Measurements from ENCODE around the gene MOB2.

MOB2 gene

GRCh38 chr11:1480555-1481482 is 5.8 kb downstream of the MOB2 start:
- Histone ChIP-seq H3K4me2 (ENCODE audit: insufficient read depth, low read length, poor library complexity, severe bottlenecking) (no peak overlapping the region), H3K79me1 (ENCODE audit: low read depth, low read length) (peaks cover 14% of the 10 kb centered on the region), H4K91ac (ENCODE audit: low read depth, low read length, poor library complexity) (peak overlapping the region; percentile 85), H3K36me3 (replicated peaks in 1 of 2; ENCODE audit: control insufficient read depth in 2 of 2, insufficient read depth in 2 of 2, low read length in 2 of 2) (peaks cover 10 to 20% of the 10 kb centered on the region in 2 donors), H2AFZ (ENCODE audit: low read length) (no peak overlapping the region), H3K9ac (ENCODE audit: low read depth, low read length, poor library complexity) (no peak overlapping the region), H2BK5ac (ENCODE audit: low read length) (no peak overlapping the region), H3K14ac (ENCODE audit: low read length) (peak overlapping the region; percentile 56), H4K8ac (ENCODE audit: low read depth, low read length) (peak overlapping the region; percentile 3), H2BK12ac (ENCODE audit: low read length) (no peak overlapping the region), H2AK5ac (ENCODE audit: low read depth, low read length) (peak overlapping the region; percentile 70), H2BK120ac (ENCODE audit: low read depth, low read length) (peak overlapping the region; percentile 47), H3K27ac (replicated peaks; ENCODE audit: low read length) (no peak overlapping the region), H3K27me3 (ENCODE audit: control insufficient read depth in 3 of 3, insufficient read depth in 3 of 3, low read depth in 1 of 3, low read length in 3 of 3) (no peaks in the 10 kb centered on the region), H3K18ac (ENCODE audit: low read length) (peak overlapping the region; percentile 80), H2BK15ac (ENCODE audit: low read length) (no peak overlapping the region), H3K23ac (ENCODE audit: low read depth, low read length, poor library complexity) (peak overlapping the region; percentile 91), H3K4ac (ENCODE audit: low read length) (peak overlapping the region; percentile 11), H3K4me3 (ENCODE audit: low read length in 2 of 2) (no peak overlapping the region), H3K9me3 (replicated peaks in 1 of 2; ENCODE audit: control insufficient read depth in 2 of 2, insufficient read depth in 1 of 2, low read depth in 1 of 2, low read length in 2 of 2) (no peaks in the 10 kb centered on the region), H3K4me1 (ENCODE audit: control insufficient read depth in 2 of 2, insufficient read depth in 1 of 2, low read depth in 1 of 2, low read length in 2 of 2) (peaks cover 0 to 14% of the 10 kb centered on the region in 2 donors)
- WGBS, 2 donors (ENCODE audit: extremely low coverage in 2 of 2, insufficient read length in 2 of 2, insufficient replicate concordance in 1 of 2) = no CpG with 5 or more reads among the region's 36 CpGs
- DNase-seq (ENCODE audit: low spot score) = no peak

GRCh38 chr11:1480191-1480554 is 6.4 kb downstream of the MOB2 start:
- no peaks in the 10 kb centered on the region for H3K27me3 ChIP-seq (ENCODE audit: control insufficient read depth in 3 of 3, insufficient read depth in 3 of 3, low read depth in 1 of 3, low read length in 3 of 3)
- H2BK120ac ChIP-seq (ENCODE audit: low read depth, low read length) = no peak overlapping the region
- no peak overlapping the region for H3K4me2 ChIP-seq (ENCODE audit: insufficient read depth, low read length, poor library complexity, severe bottlenecking)
- no peak overlapping the region for H2AK5ac ChIP-seq (ENCODE audit: low read depth, low read length)
- H2BK5ac ChIP-seq (ENCODE audit: low read length) = no peak overlapping the region
- H3K18ac ChIP-seq (ENCODE audit: low read length) = no peak overlapping the region
- peaks cover 0 to 14% of the 10 kb centered on the region in 2 donors for H3K4me1 ChIP-seq (ENCODE audit: control insufficient read depth in 2 of 2, insufficient read depth in 1 of 2, low read depth in 1 of 2, low read length in 2 of 2)
- peak overlapping the region; percentile 91 for H3K23ac ChIP-seq (ENCODE audit: low read depth, low read length, poor library complexity)
- H2BK15ac ChIP-seq (ENCODE audit: low read length) = no peak overlapping the region
- H3K4ac ChIP-seq (ENCODE audit: low read length) = no peak overlapping the region
- H3K9me3 ChIP-seq (replicated peaks in 1 of 2; ENCODE audit: control insufficient read depth in 2 of 2, insufficient read depth in 1 of 2, low read depth in 1 of 2, low read length in 2 of 2) = no peaks in the 10 kb centered on the region
- H3K27ac ChIP-seq (replicated peaks; ENCODE audit: low read length) = no peak overlapping the region
- WGBS, 2 donors (ENCODE audit: extremely low coverage in 2 of 2, insufficient read length in 2 of 2, insufficient replicate concordance in 1 of 2) = no CpG with 5 or more reads among the region's 13 CpGs
- no peak for DNase-seq (ENCODE audit: low spot score)
- peaks cover 13% of the 10 kb centered on the region for H3K79me1 ChIP-seq (ENCODE audit: low read depth, low read length)
- no peak overlapping the region for H3K9ac ChIP-seq (ENCODE audit: low read depth, low read length, poor library complexity)
- H4K91ac ChIP-seq (ENCODE audit: low read depth, low read length, poor library complexity) = no peak overlapping the region
- H4K8ac ChIP-seq (ENCODE audit: low read depth, low read length) = no peak overlapping the region
- H3K14ac ChIP-seq (ENCODE audit: low read length) = no peak overlapping the region
- no peak overlapping the region for H2AFZ ChIP-seq (ENCODE audit: low read length)
- no peak overlapping the region for H2BK12ac ChIP-seq (ENCODE audit: low read length)
- peaks cover 10 to 23% of the 10 kb centered on the region in 2 donors for H3K36me3 ChIP-seq (replicated peaks in 1 of 2; ENCODE audit: control insufficient read depth in 2 of 2, insufficient read depth in 2 of 2, low read length in 2 of 2)
- H3K4me3 ChIP-seq (ENCODE audit: low read length in 2 of 2) = no peak overlapping the region

DNA sequence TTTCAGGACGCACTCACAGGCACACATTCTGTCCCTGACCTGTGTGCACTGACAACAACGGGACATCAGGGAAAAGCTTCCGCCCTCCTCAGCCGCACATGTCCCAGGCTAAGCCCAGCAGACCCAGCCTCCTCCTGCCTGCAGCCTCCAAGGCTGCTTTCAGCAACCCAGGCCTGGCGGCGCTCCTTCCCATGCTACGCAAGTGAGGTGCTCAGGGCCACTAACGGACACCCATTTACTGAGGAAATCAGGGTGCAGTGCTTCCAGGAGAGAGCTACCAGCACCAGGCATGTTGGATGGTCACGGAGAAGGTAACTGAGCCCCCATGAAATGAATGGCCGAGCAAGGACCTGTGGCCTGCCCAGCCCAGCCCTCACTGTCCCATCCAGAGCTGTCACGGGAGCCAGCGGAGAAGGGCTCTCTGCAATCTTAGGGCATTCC is 6.9 kb downstream of the MOB2 start:
- WGBS, 2 donors (ENCODE audit: extremely low coverage in 2 of 2, insufficient read length in 2 of 2, insufficient replicate concordance in 1 of 2) = no CpG with 5 or more reads among the region's 12 CpGs
- DNase-seq (ENCODE audit: low spot score) = no peak
- Histone ChIP-seq H3K14ac (ENCODE audit: low read length) (peak overlapping the region; percentile 63), H2BK12ac (ENCODE audit: low read length) (no peak overlapping the region), H3K27me3 (ENCODE audit: control insufficient read depth in 3 of 3, insufficient read depth in 3 of 3, low read depth in 1 of 3, low read length in 3 of 3) (no peaks in the 10 kb centered on the region), H3K36me3 (replicated peaks in 1 of 2; ENCODE audit: control insufficient read depth in 2 of 2, insufficient read depth in 2 of 2, low read length in 2 of 2) (peaks cover 10 to 23% of the 10 kb centered on the region in 2 donors), H3K4me3 (ENCODE audit: low read length in 2 of 2) (no peak overlapping the region), H2BK15ac (ENCODE audit: low read length) (no peak overlapping the region), H4K91ac (ENCODE audit: low read depth, low read length, poor library complexity) (no peak overlapping the region), H4K8ac (ENCODE audit: low read depth, low read length) (no peak overlapping the region), H2AFZ (ENCODE audit: low read length) (no peak overlapping the region), H2BK120ac (ENCODE audit: low read depth, low read length) (no peak overlapping the region), H3K4me1 (ENCODE audit: control insufficient read depth in 2 of 2, insufficient read depth in 1 of 2, low read depth in 1 of 2, low read length in 2 of 2) (peaks cover 0 to 12% of the 10 kb centered on the region in 2 donors), H2AK5ac (ENCODE audit: low read depth, low read length) (no peak overlapping the region), H3K9ac (ENCODE audit: low read depth, low read length, poor library complexity) (peak overlapping the region; percentile 25), H3K18ac (ENCODE audit: low read length) (no peak overlapping the region), H2BK5ac (ENCODE audit: low read length) (no peak overlapping the region), H3K23ac (ENCODE audit: low read depth, low read length, poor library complexity) (no peak overlapping the region), H3K9me3 (replicated peaks in 1 of 2; ENCODE audit: control insufficient read depth in 2 of 2, insufficient read depth in 1 of 2, low read depth in 1 of 2, low read length in 2 of 2) (no peaks in the 10 kb centered on the region), H3K4ac (ENCODE audit: low read length) (no peak overlapping the region), H3K79me1 (ENCODE audit: low read depth, low read length) (peaks cover 13% of the 10 kb centered on the region), H3K4me2 (ENCODE audit: insufficient read depth, low read length, poor library complexity, severe bottlenecking) (no peak overlapping the region), H3K27ac (replicated peaks; ENCODE audit: low read length) (no peak overlapping the region)

- H3K18ac ChIP-seq (ENCODE audit: low read length) = no peak overlapping the region
- peak overlapping the region; percentile 40 for H2BK5ac ChIP-seq (ENCODE audit: low read length)
- no peak for DNase-seq (ENCODE audit: low spot score)
- H2BK12ac ChIP-seq (ENCODE audit: low read length) = no peak overlapping the region
- H4K91ac ChIP-seq (ENCODE audit: low read depth, low read length, poor library complexity) = no peak overlapping the region
- H3K23ac ChIP-seq (ENCODE audit: low read depth, low read length, poor library complexity) = no peak overlapping the region
- H2AFZ ChIP-seq (ENCODE audit: low read length) = no peak overlapping the region
- H3K4me2 ChIP-seq (ENCODE audit: insufficient read depth, low read length, poor library complexity, severe bottlenecking) = no peak overlapping the region
- H2AK5ac ChIP-seq (ENCODE audit: low read depth, low read length) = no peak overlapping the region
- H3K9me3 ChIP-seq (replicated peaks in 1 of 2; ENCODE audit: control insufficient read depth in 2 of 2, insufficient read depth in 1 of 2, low read depth in 1 of 2, low read length in 2 of 2) = no peaks in the 10 kb centered on the region
- H3K4me3 ChIP-seq (ENCODE audit: low read length in 2 of 2) = no peak overlapping the region
- no peak overlapping the region for H3K14ac ChIP-seq (ENCODE audit: low read length)
- H3K27ac ChIP-seq (replicated peaks; ENCODE audit: low read length) = no peak overlapping the region
- H2BK120ac ChIP-seq (ENCODE audit: low read depth, low read length) = no peak overlapping the region
- peaks cover 0 to 12% of the 10 kb centered on the region in 2 donors for H3K4me1 ChIP-seq (ENCODE audit: control insufficient read depth in 2 of 2, insufficient read depth in 1 of 2, low read depth in 1 of 2, low read length in 2 of 2)
- H3K79me1 ChIP-seq (ENCODE audit: low read depth, low read length) = peaks cover 12% of the 10 kb centered on the region
- no peak overlapping the region for H3K4ac ChIP-seq (ENCODE audit: low read length)
- no CpG with 5 or more reads among the region's 9 CpGs for WGBS, 2 donors (ENCODE audit: extremely low coverage in 2 of 2, insufficient read length in 2 of 2, insufficient replicate concordance in 1 of 2)
- peaks cover 10 to 23% of the 10 kb centered on the region in 2 donors for H3K36me3 ChIP-seq (replicated peaks in 1 of 2; ENCODE audit: control insufficient read depth in 2 of 2, insufficient read depth in 2 of 2, low read length in 2 of 2)
- peak overlapping the region; percentile 25 for H3K9ac ChIP-seq (ENCODE audit: low read depth, low read length, poor library complexity)
- H4K8ac ChIP-seq (ENCODE audit: low read depth, low read length) = no peak overlapping the region
- no peak overlapping the region for H2BK15ac ChIP-seq (ENCODE audit: low read length)
- H3K27me3 ChIP-seq (ENCODE audit: control insufficient read depth in 3 of 3, insufficient read depth in 3 of 3, low read depth in 1 of 3, low read length in 3 of 3) = no peaks in the 10 kb centered on the region
These were observed 7.4 kb downstream of the MOB2 start for GRCh38 chr11:1479006-1479677.
